Astrocyte (in vitro differentiated cells and primary cell): ENCODE data around the gene PLEKHM3. TPM values are rescaled to one million over a fixed set of nuclear protein-coding genes. Genes with fewer than 3 reads are reported as not detected.

Source experiments
- DNase-seq: peaks from one replicate; pipeline ENCODE4 v3.0.0-alpha.2; 2010; ENCODE audit warnings: low read depth
- FAIRE-seq: peaks from 2 replicates; lab custom pipeline; 2011; peaks lifted over from hg19 to GRCh38; lab: Jason Lieb, UNC
- H2AFZ ChIP-seq: 2 replicates; pipeline ENCODE4 v1.6.0; 2012; ENCODE audit warnings: low read depth, low read length, inconsistent platforms
- H3K27ac ChIP-seq: 2 replicates; pipeline ENCODE4 v1.5.1; 2011; ENCODE audit warnings: low read depth, low read length, inconsistent platforms
- H3K27me3 ChIP-seq: 2 replicates; pipeline ENCODE4 v1.6.0; 2011; ENCODE audit warnings: low read length, inconsistent platforms; ENCODE audit not compliant: insufficient read depth
- H3K36me3 ChIP-seq: 2 replicates; pipeline ENCODE4 v1.5.1; 2011; ENCODE audit warnings: low read length, inconsistent platforms; ENCODE audit not compliant: insufficient read depth
- H3K4me1 ChIP-seq: 2 replicates; pipeline ENCODE4 v1.5.1; 2011; ENCODE audit warnings: low read length, inconsistent platforms; ENCODE audit not compliant: insufficient read depth
- H3K4me2 ChIP-seq: 2 replicates; pipeline ENCODE4 v1.6.0; 2012; ENCODE audit warnings: low read length, inconsistent platforms
- H3K4me3 ChIP-seq: 2 replicates; pipeline ENCODE4 v1.5.1; 2011; ENCODE audit warnings: low read depth, mild to moderate bottlenecking, low read length, inconsistent platforms; ENCODE audit not compliant: insufficient read depth
- H3K79me2 ChIP-seq: 2 replicates; pipeline ENCODE4 v1.6.0; 2012; ENCODE audit warnings: mild to moderate bottlenecking, low read length, inconsistent platforms; ENCODE audit not compliant: insufficient read depth
- H3K9ac ChIP-seq: 2 replicates; pipeline ENCODE4 v1.6.0; 2012; ENCODE audit warnings: mild to moderate bottlenecking, low read length, inconsistent platforms
- H3K9me3 ChIP-seq: 2 replicates; pipeline ENCODE4 v1.5.1; 2012; ENCODE audit warnings: low read depth, mild to moderate bottlenecking, low read length, inconsistent platforms; ENCODE audit not compliant: insufficient read depth
- H4K20me1 ChIP-seq: 2 replicates; pipeline ENCODE4 v1.6.0; 2012; ENCODE audit warnings: low read length, inconsistent platforms; ENCODE audit not compliant: insufficient read depth
- H3K27ac Mint-ChIP-seq: one replicate; pipeline ENCODE4 v1.8.0; 2021; ENCODE audit warnings: mild to moderate bottlenecking, mixed read lengths; ENCODE audit not compliant: unreplicated experiment
- H3K27me3 Mint-ChIP-seq: one replicate; pipeline ENCODE4 v1.8.0; 2021; ENCODE audit warnings: low read depth, mixed read lengths; ENCODE audit not compliant: unreplicated experiment
- H3K36me3 Mint-ChIP-seq: one replicate; pipeline ENCODE4 v1.8.0; 2021; ENCODE audit warnings: low read depth, mixed read lengths; ENCODE audit not compliant: unreplicated experiment
- H3K4me1 Mint-ChIP-seq: one replicate; pipeline ENCODE4 v1.8.0; 2021; ENCODE audit warnings: low read depth, mixed read lengths; ENCODE audit not compliant: unreplicated experiment
- H3K4me3 Mint-ChIP-seq: one replicate; pipeline ENCODE4 v1.8.0; 2021; ENCODE audit warnings: mild to moderate bottlenecking, moderate library complexity, mixed read lengths; ENCODE audit not compliant: unreplicated experiment
- H3K9me3 Mint-ChIP-seq: one replicate; pipeline ENCODE4 v1.8.0; 2021; ENCODE audit warnings: mild to moderate bottlenecking, mixed read lengths; ENCODE audit not compliant: unreplicated experiment
- CTCF ChIP-seq: IDR thresholded peaks from 2 replicates; pipeline ENCODE4 v1.5.1; 2011; ENCODE audit warnings: low read depth, mild to moderate bottlenecking, inconsistent platforms, low read length, moderate library complexity; ENCODE audit not compliant: insufficient read depth
- EZH2 ChIP-seq: IDR thresholded peaks from 2 replicates; pipeline ENCODE4 v1.6.1; 2012; ENCODE audit warnings: mild to moderate bottlenecking, low read length, inconsistent platforms; ENCODE audit not compliant: insufficient read depth
- total RNA-seq: library from RNA; stranded (reverse); gene quantifications from 2 replicates; pipeline ENCODE4 v1.2.1, GENCODE V29; 2021

Gene PLEKHM3
- total RNA-seq, 1 donor from 2014 or later, result 9.1 TPM

DNA sequence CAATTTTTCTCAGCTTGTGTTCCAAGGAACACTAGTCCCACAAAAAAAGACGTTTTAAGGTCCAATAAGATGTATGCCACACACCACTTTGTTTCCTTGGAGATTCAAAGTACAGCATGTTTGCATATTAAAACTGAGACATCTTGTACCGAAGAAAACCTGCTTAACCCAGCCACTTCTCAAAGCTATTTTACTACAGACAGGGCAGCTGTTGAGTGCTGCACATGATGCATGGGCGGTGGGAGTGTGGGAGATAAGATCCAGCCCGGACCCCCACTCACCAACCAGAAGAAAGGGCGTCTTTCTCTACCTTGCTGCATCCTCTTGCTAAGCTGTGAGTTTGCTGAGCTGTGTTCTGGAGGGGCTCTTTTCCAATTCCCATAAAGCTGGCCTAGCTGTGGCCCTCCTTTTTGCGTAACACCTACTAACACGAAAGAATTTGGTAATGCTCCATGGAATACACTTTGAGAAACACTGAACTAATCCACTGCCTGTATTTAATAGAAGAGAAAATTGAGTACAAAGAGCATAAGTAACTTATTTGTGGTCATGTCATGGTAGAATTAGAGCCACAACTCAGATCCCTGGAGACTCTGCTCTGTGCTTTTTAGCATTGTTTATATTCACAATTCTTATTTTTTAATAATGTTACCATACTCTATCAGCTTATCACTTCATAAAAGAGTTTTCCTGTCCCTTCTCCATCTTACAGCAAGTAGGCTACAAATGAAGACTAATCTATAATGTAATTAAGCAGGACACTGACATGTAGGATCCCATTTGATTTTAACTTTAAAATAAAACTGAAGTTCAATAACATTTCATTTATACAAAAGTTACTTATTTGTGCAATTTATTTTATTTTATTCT is 90.0 kb downstream of the PLEKHM3 start:
- no peak overlapping the region for H3K27ac Mint-ChIP-seq

GRCh38 chr2:207934720-207935119 is 90.6 kb downstream of the PLEKHM3 start:
- peaks cover 3% of the 10 kb centered on the region for H3K36me3 ChIP-seq
- no peaks in the 10 kb centered on the region for H4K20me1 ChIP-seq
- no peaks in the 10 kb centered on the region for H3K4me1 Mint-ChIP-seq
- H2AFZ ChIP-seq, result no peak overlapping the region
- no peaks in the 10 kb centered on the region for H3K27me3 Mint-ChIP-seq
- no peak overlapping the region for H3K4me3 Mint-ChIP-seq
- H3K9me3 Mint-ChIP-seq, result no peaks in the 10 kb centered on the region
- no peak overlapping the region for H3K4me2 ChIP-seq
- no peak overlapping the region for H3K9ac ChIP-seq
- H3K27ac Mint-ChIP-seq, result no peak overlapping the region
- no peak for DNase-seq
- FAIRE-seq, result no peak
- H3K36me3 Mint-ChIP-seq, result peaks cover 2% of the 10 kb centered on the region
- H3K79me2 ChIP-seq, result no peaks in the 10 kb centered on the region
- no peaks in the 10 kb centered on the region for H3K27me3 ChIP-seq
- H3K9me3 ChIP-seq, result no peaks in the 10 kb centered on the region
- H3K4me3 ChIP-seq, result no peak overlapping the region
- TF ChIP-seq EZH2 (no peak), CTCF (no peak)
- no peak overlapping the region for H3K27ac ChIP-seq
- no peaks in the 10 kb centered on the region for H3K4me1 ChIP-seq

More for the DNA sequence above, 90.0 kb downstream of the PLEKHM3 start:
- Mint-ChIP-seq H3K36me3 (peaks cover 2% of the 10 kb centered on the region), H3K4me1 (no peaks in the 10 kb centered on the region), H3K4me3 (no peak overlapping the region), H3K27me3 (no peaks in the 10 kb centered on the region), H3K9me3 (no peaks in the 10 kb centered on the region)
- Histone ChIP-seq H3K4me1 (no peaks in the 10 kb centered on the region), H3K27ac (no peak overlapping the region), H3K79me2 (no peaks in the 10 kb centered on the region), H4K20me1 (no peaks in the 10 kb centered on the region), H2AFZ (no peak overlapping the region), H3K4me3 (no peak overlapping the region), H3K9ac (no peak overlapping the region), H3K4me2 (no peak overlapping the region), H3K9me3 (no peaks in the 10 kb centered on the region), H3K36me3 (peaks cover 3% of the 10 kb centered on the region), H3K27me3 (no peaks in the 10 kb centered on the region)
- TF ChIP-seq EZH2 (no peak), CTCF (no peak)
- FAIRE-seq (no peak), DNase-seq (no peak)
